Measurements from ENCODE around the gene PCBP3. TPM values are rescaled to one million over a fixed set of nuclear protein-coding genes. Genes with fewer than 3 reads are reported as not detected.

Gene PCBP3
- total RNA-seq, 2 experiments from 2014 or later, result 12.2 to 13.2 TPM

GRCh38 chr21:45931397-45931969 is 288.0 kb downstream of the PCBP3 start:
- Mint-ChIP-seq H3K4me1 (peaks cover 15% of the 10 kb centered on the region), H3K27me3 (no peaks in the 10 kb centered on the region), H3K27ac (no peak overlapping the region), H3K4me3 (no peak overlapping the region), H3K36me3 (ENCODE audit: low read depth) (no peaks in the 10 kb centered on the region), H3K9me3 (ENCODE audit: low read depth) (no peaks in the 10 kb centered on the region)
- DNase-seq (peak; percentile 59), ATAC-seq (no peak)
- POLR2A ChIA-PET, result no interaction called here
- intact Hi-C loops (cut with DNase I, micrococcal nuclease), result no loop called here
- CTCF ChIA-PET, result no interaction called here

GRCh38 chr21:45932922-45933502 is 289.5 kb downstream of the PCBP3 start:
- H3K27ac Mint-ChIP-seq, result no peak overlapping the region
- intact Hi-C loops (cut with DNase I, micrococcal nuclease), result no loop called here
- no peaks in the 10 kb centered on the region for H3K27me3 Mint-ChIP-seq
- H3K9me3 Mint-ChIP-seq (ENCODE audit: low read depth), result no peaks in the 10 kb centered on the region
- no peaks in the 10 kb centered on the region for H3K36me3 Mint-ChIP-seq (ENCODE audit: low read depth)
- H3K4me3 Mint-ChIP-seq, result no peak overlapping the region
- peaks cover 10% of the 10 kb centered on the region for H3K4me1 Mint-ChIP-seq
- ATAC-seq (no peak), DNase-seq (peak; percentile 50)
- ChIA-PET POLR2A (no interaction called here), CTCF (no interaction called here)

GRCh38 chr21:45934085-45934484 is 290.6 kb downstream of the PCBP3 start:
- H3K4me3 Mint-ChIP-seq, result no peak overlapping the region
- DNase-seq (no peak), ATAC-seq (no peak)
- ChIA-PET POLR2A (no interaction called here), CTCF (no interaction called here)
- peaks cover 10% of the 10 kb centered on the region for H3K4me1 Mint-ChIP-seq
- intact Hi-C loops (cut with DNase I, micrococcal nuclease), result no loop called here
- H3K27me3 Mint-ChIP-seq, result no peaks in the 10 kb centered on the region
- no peak overlapping the region for H3K27ac Mint-ChIP-seq
- no peaks in the 10 kb centered on the region for H3K9me3 Mint-ChIP-seq (ENCODE audit: low read depth)
- H3K36me3 Mint-ChIP-seq (ENCODE audit: low read depth), result no peaks in the 10 kb centered on the region

- no peak for ATAC-seq
Measured at GRCh38 chr21:45934554-45934953, 291.0 kb downstream of the PCBP3 start.

GRCh38 chr21:45935628-45936027 is 292.1 kb downstream of the PCBP3 start:
- Mint-ChIP-seq H3K4me3 (no peak overlapping the region), H3K36me3 (ENCODE audit: low read depth) (no peaks in the 10 kb centered on the region), H3K4me1 (peaks cover 10% of the 10 kb centered on the region), H3K27ac (no peak overlapping the region), H3K27me3 (no peaks in the 10 kb centered on the region), H3K9me3 (ENCODE audit: low read depth) (no peaks in the 10 kb centered on the region)
- intact Hi-C loops (cut with DNase I, micrococcal nuclease), result no loop called here
- ChIA-PET POLR2A (no interaction called here), CTCF (interaction anchor here (1.0 kb wide), 1 partner anchor 27 kb away, joined by 4 read pairs; no protein-coding TSS in a partner anchor)
- ATAC-seq (no peak), DNase-seq (no peak)

More at GRCh38 chr21:45934554-45934953, 291.0 kb downstream of the PCBP3 start:
- ChIA-PET POLR2A (no interaction called here), CTCF (no interaction called here)
- Mint-ChIP-seq H3K36me3 (ENCODE audit: low read depth) (no peaks in the 10 kb centered on the region), H3K9me3 (ENCODE audit: low read depth) (no peaks in the 10 kb centered on the region), H3K4me1 (peaks cover 10% of the 10 kb centered on the region), H3K4me3 (no peak overlapping the region), H3K27ac (no peak overlapping the region), H3K27me3 (no peaks in the 10 kb centered on the region)
- no peak for DNase-seq
- intact Hi-C loops (cut with DNase I, micrococcal nuclease), result no loop called here

GRCh38 chr21:45937721-45938452 is 294.4 kb downstream of the PCBP3 start:
- peaks cover under 1% of the 10 kb centered on the region for H3K4me1 Mint-ChIP-seq
- no peak for DNase-seq
- ChIA-PET POLR2A (no interaction called here), CTCF (no interaction called here)
- no peaks in the 10 kb centered on the region for H3K9me3 Mint-ChIP-seq (ENCODE audit: low read depth)
- H3K4me3 Mint-ChIP-seq, result no peak overlapping the region
- ATAC-seq, result no peak
- intact Hi-C loops (cut with DNase I, micrococcal nuclease), result no loop called here
- H3K27ac Mint-ChIP-seq, result no peak overlapping the region
- no peaks in the 10 kb centered on the region for H3K27me3 Mint-ChIP-seq
- H3K36me3 Mint-ChIP-seq (ENCODE audit: low read depth), result no peaks in the 10 kb centered on the region

GRCh38 chr21:45938453-45938755 is 294.9 kb downstream of the PCBP3 start:
- Mint-ChIP-seq H3K36me3 (ENCODE audit: low read depth) (no peaks in the 10 kb centered on the region), H3K27me3 (no peaks in the 10 kb centered on the region), H3K27ac (no peak overlapping the region), H3K4me3 (no peak overlapping the region), H3K9me3 (ENCODE audit: low read depth) (no peaks in the 10 kb centered on the region), H3K4me1 (no peaks in the 10 kb centered on the region)
- DNase-seq (no peak), ATAC-seq (no peak)
- CTCF ChIA-PET, result no interaction called here
- POLR2A ChIA-PET, result no interaction called here
- intact Hi-C loops (cut with DNase I, micrococcal nuclease), result no loop called here

GRCh38 chr21:45938811-45939520 is 295.4 kb downstream of the PCBP3 start:
- intact Hi-C loops (cut with DNase I, micrococcal nuclease), result no loop called here
- Mint-ChIP-seq H3K27me3 (no peaks in the 10 kb centered on the region), H3K4me1 (no peaks in the 10 kb centered on the region), H3K36me3 (ENCODE audit: low read depth) (no peaks in the 10 kb centered on the region), H3K9me3 (ENCODE audit: low read depth) (no peaks in the 10 kb centered on the region), H3K27ac (no peak overlapping the region), H3K4me3 (no peak overlapping the region)
- CTCF ChIA-PET, result interaction anchor here (0.7 kb wide), 1 partner anchor 301 kb away, joined by 5 read pairs; no protein-coding TSS in a partner anchor
- DNase-seq (no peak), ATAC-seq (no peak)
- POLR2A ChIA-PET, result no interaction called here

- Mint-ChIP-seq H3K9me3 (ENCODE audit: low read depth) (no peaks in the 10 kb centered on the region), H3K4me1 (no peaks in the 10 kb centered on the region), H3K27me3 (no peaks in the 10 kb centered on the region), H3K4me3 (no peak overlapping the region), H3K36me3 (ENCODE audit: low read depth) (no peaks in the 10 kb centered on the region), H3K27ac (no peak overlapping the region)
- DNase-seq (no peak), ATAC-seq (no peak)
- ChIA-PET POLR2A (no interaction called here), CTCF (interaction anchor here (0.7 kb wide), 1 partner anchor 301 kb away, joined by 5 read pairs; no protein-coding TSS in a partner anchor)
- intact Hi-C loops (cut with DNase I, micrococcal nuclease), result no loop called here
Measured at GRCh38 chr21:45939521-45940045, 296.1 kb downstream of the PCBP3 start.

- no peak overlapping the region for H3K4me3 Mint-ChIP-seq
- ChIA-PET POLR2A (no interaction called here), CTCF (no interaction called here)
- no peak for ATAC-seq
- intact Hi-C loops (cut with DNase I, micrococcal nuclease), result no loop called here
- H3K27me3 Mint-ChIP-seq, result no peaks in the 10 kb centered on the region
- no peaks in the 10 kb centered on the region for H3K9me3 Mint-ChIP-seq (ENCODE audit: low read depth)
- H3K4me1 Mint-ChIP-seq, result no peaks in the 10 kb centered on the region
- H3K36me3 Mint-ChIP-seq (ENCODE audit: low read depth), result no peaks in the 10 kb centered on the region
- no peak for DNase-seq
- H3K27ac Mint-ChIP-seq, result no peak overlapping the region
Measured at GRCh38 chr21:45940091-45940490, 296.6 kb downstream of the PCBP3 start.

GRCh38 chr21:45940621-45941337 is 297.3 kb downstream of the PCBP3 start:
- Mint-ChIP-seq H3K36me3 (ENCODE audit: low read depth) (no peaks in the 10 kb centered on the region), H3K27ac (no peak overlapping the region), H3K9me3 (ENCODE audit: low read depth) (no peaks in the 10 kb centered on the region), H3K4me1 (no peaks in the 10 kb centered on the region), H3K4me3 (no peak overlapping the region), H3K27me3 (no peaks in the 10 kb centered on the region)
- DNase-seq, result no peak
- ATAC-seq, result no peak
- POLR2A ChIA-PET, result no interaction called here
- intact Hi-C loops (cut with DNase I, micrococcal nuclease), result no loop called here
- CTCF ChIA-PET, result no interaction called here
